Neural crest cell (in vitro differentiated cells): ENCODE data around the gene COL25A1. TPM values are rescaled to one million over a fixed set of nuclear protein-coding genes. Genes with fewer than 3 reads are reported as not detected.

ENCODE experiments used
- DNase-seq: peaks from one replicate; pipeline ENCODE4 v3.0.0; 2021; ENCODE audit warnings: low read depth, mixed read lengths, low spot score
- H3K27ac Mint-ChIP-seq: one replicate; pipeline ENCODE4 v1.8.0; 2021; ENCODE audit warnings: mild to moderate bottlenecking, mixed read lengths; ENCODE audit not compliant: unreplicated experiment
- H3K27me3 Mint-ChIP-seq: 2 replicates; pipeline ENCODE4 v1.8.0; 2021; ENCODE audit warnings: low read depth, mild to moderate bottlenecking, mixed read lengths
- H3K36me3 Mint-ChIP-seq: 2 replicates; pipeline ENCODE4 v1.8.0; 2021; ENCODE audit warnings: low read depth, mild to moderate bottlenecking, mixed read lengths
- H3K4me1 Mint-ChIP-seq: 2 replicates; pipeline ENCODE4 v1.8.0; 2021; ENCODE audit warnings: mixed read lengths
- H3K4me3 Mint-ChIP-seq: one replicate; pipeline ENCODE4 v1.8.0; 2021; ENCODE audit warnings: mild to moderate bottlenecking, mixed read lengths
- H3K9me3 Mint-ChIP-seq: 2 replicates; pipeline ENCODE4 v1.8.0; 2021; ENCODE audit warnings: mixed read lengths
- total RNA-seq: library from RNA; stranded (reverse); gene quantifications from 2 replicates; pipeline ENCODE4 v1.2.1, GENCODE V29; 2021
- TF ChIP-seq, protein P1 (sequence below): fragments of 200-600 bp; sonication (generic); conservative IDR thresholded peaks from 2 replicates; pipeline ENCODE4 v1.5.0; 2021; ENCODE audit warnings: antibody characterized with exemption, mild to moderate bottlenecking

Gene COL25A1
- total RNA-seq, 1 donor from 2014 or later = 39.3 TPM

DNA sequence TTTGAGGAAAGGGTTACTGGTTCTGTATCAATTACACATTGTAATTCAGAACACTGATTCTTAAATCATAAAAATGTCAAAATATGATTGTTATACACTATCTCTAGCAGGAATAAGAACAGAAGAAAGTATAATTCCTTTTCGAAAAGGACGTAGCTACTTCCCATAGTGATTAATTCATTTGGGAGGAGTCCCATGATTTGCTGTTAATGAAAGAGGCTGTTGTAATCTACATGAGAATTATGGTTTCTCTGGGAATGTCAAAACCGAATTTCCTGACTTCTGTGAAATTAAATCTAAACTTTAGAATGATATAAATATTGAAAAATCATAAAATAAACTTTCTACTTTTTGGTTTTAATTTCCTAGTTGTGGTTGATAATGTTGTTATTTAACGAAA, 348.5 kb downstream of the COL25A1 start:
- Mint-ChIP-seq H3K27me3 (no peaks in the 10 kb centered on the region), H3K4me3 (no peak overlapping the region), H3K9me3 (peaks cover 6% of the 10 kb centered on the region), H3K27ac (no peak overlapping the region), H3K36me3 (peaks cover 3% of the 10 kb centered on the region), H3K4me1 (peaks cover 8% of the 10 kb centered on the region)
- TF ChIP-seq, protein P1, sequence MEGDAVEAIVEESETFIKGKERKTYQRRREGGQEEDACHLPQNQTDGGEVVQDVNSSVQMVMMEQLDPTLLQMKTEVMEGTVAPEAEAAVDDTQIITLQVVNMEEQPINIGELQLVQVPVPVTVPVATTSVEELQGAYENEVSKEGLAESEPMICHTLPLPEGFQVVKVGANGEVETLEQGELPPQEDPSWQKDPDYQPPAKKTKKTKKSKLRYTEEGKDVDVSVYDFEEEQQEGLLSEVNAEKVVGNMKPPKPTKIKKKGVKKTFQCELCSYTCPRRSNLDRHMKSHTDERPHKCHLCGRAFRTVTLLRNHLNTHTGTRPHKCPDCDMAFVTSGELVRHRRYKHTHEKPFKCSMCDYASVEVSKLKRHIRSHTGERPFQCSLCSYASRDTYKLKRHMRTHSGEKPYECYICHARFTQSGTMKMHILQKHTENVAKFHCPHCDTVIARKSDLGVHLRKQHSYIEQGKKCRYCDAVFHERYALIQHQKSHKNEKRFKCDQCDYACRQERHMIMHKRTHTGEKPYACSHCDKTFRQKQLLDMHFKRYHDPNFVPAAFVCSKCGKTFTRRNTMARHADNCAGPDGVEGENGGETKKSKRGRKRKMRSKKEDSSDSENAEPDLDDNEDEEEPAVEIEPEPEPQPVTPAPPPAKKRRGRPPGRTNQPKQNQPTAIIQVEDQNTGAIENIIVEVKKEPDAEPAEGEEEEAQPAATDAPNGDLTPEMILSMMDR = no peak
- no peak for DNase-seq

GRCh38 chr4:108950158-108950915, 352.1 kb downstream of the COL25A1 start:
- no peak overlapping the region for H3K27ac Mint-ChIP-seq
- no peaks in the 10 kb centered on the region for H3K27me3 Mint-ChIP-seq
- H3K4me1 Mint-ChIP-seq = peaks cover 8% of the 10 kb centered on the region
- TF ChIP-seq, protein P1 = no peak
- peaks cover 3% of the 10 kb centered on the region for H3K36me3 Mint-ChIP-seq
- DNase-seq = no peak
- no peak overlapping the region for H3K4me3 Mint-ChIP-seq
- H3K9me3 Mint-ChIP-seq = peaks cover 3% of the 10 kb centered on the region

DNA sequence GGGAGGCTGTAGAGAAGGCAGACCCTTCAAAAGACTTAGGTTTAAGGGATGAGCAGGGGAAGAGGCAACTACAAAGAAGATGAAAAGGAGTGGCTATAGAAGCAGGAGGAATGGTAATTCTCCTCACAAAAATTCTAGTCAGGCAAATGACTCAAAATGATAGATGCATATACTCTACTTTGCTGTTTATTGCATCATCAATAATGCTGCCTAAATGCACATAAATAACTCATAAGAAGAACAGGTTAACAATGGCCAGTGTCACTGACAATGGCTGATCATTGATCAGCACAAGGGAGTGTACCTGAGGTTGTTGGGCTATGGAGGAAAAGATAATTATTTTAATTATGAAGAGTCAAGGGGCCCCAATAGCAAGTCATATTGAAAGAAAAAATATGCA, 354.9 kb downstream of the COL25A1 start:
- TF ChIP-seq, protein P1 = no peak
- Mint-ChIP-seq H3K4me1 (peaks cover 13% of the 10 kb centered on the region), H3K9me3 (peaks cover 3% of the 10 kb centered on the region), H3K27ac (no peak overlapping the region), H3K4me3 (no peak overlapping the region), H3K36me3 (peaks cover 3% of the 10 kb centered on the region), H3K27me3 (no peaks in the 10 kb centered on the region)
- DNase-seq = no peak

- peaks cover 3% of the 10 kb centered on the region for H3K36me3 Mint-ChIP-seq
- H3K4me3 Mint-ChIP-seq = no peak overlapping the region
- no peaks in the 10 kb centered on the region for H3K27me3 Mint-ChIP-seq
- peaks cover 3% of the 10 kb centered on the region for H3K9me3 Mint-ChIP-seq
- TF ChIP-seq, protein P1 = no peak
- no peak for DNase-seq
- H3K27ac Mint-ChIP-seq = no peak overlapping the region
- peaks cover 13% of the 10 kb centered on the region for H3K4me1 Mint-ChIP-seq
These were observed 356.2 kb downstream of the COL25A1 start for GRCh38 chr4:108946237-108946636.

GRCh38 chr4:108943976-108944591, 358.4 kb downstream of the COL25A1 start:
- Mint-ChIP-seq H3K4me3 (no peak overlapping the region), H3K36me3 (no peaks in the 10 kb centered on the region), H3K27me3 (no peaks in the 10 kb centered on the region), H3K27ac (no peak overlapping the region), H3K9me3 (no peaks in the 10 kb centered on the region), H3K4me1 (peaks cover 5% of the 10 kb centered on the region)
- TF ChIP-seq, protein P1 = no peak
- DNase-seq = no peak
